Breast epithelium (tissue), 3 donors: ENCODE data around the gene GRIP2.

Experiments used
- POLR2A ChIP-seq: fragments of 450-650 bp; IDR thresholded peaks from one replicate; pipeline ENCODE4 v1.6.1; 2016; ENCODE audit warnings: antibody characterized with exemption, mild to moderate bottlenecking, moderate library complexity
- TF ChIP-seq, protein P1 (sequence below), 3 donors: fragments of 450-650 bp; IDR thresholded peaks; one replicate each; pipeline ENCODE4 v1.5.1; 2016 to 2017; ENCODE audit warnings: antibody characterized with exemption in 3 of 3, mild to moderate bottlenecking in 3 of 3, moderate library complexity in 3 of 3

GRCh38 chr3:14561051-14561960, 21.2 kb upstream of the GRIP2 start:
- TF ChIP-seq POLR2A, result no peak
- TF ChIP-seq, protein P1, sequence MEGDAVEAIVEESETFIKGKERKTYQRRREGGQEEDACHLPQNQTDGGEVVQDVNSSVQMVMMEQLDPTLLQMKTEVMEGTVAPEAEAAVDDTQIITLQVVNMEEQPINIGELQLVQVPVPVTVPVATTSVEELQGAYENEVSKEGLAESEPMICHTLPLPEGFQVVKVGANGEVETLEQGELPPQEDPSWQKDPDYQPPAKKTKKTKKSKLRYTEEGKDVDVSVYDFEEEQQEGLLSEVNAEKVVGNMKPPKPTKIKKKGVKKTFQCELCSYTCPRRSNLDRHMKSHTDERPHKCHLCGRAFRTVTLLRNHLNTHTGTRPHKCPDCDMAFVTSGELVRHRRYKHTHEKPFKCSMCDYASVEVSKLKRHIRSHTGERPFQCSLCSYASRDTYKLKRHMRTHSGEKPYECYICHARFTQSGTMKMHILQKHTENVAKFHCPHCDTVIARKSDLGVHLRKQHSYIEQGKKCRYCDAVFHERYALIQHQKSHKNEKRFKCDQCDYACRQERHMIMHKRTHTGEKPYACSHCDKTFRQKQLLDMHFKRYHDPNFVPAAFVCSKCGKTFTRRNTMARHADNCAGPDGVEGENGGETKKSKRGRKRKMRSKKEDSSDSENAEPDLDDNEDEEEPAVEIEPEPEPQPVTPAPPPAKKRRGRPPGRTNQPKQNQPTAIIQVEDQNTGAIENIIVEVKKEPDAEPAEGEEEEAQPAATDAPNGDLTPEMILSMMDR (IDR thresholded peaks at IDR 0.05), result no peak
